Peyer's patch (tissue), 4 donors: Measurements from ENCODE around the gene KIF18B.

Experiments used
- POLR2A ChIP-seq, 2 donors: fragments of 450-650 bp; IDR thresholded peaks; one replicate each; pipeline ENCODE4 v1.5.1; 2017; ENCODE audit warnings: antibody characterized with exemption in 2 of 2, mild to moderate bottlenecking in 2 of 2, moderate library complexity in 2 of 2
- TF ChIP-seq, protein P1 (sequence below), 6 experiments: fragments of 450-650 bp in 4 of 6; fragments of 200-600 bp in 2 of 6; sonication (generic) in 1 of 6; IDR thresholded peaks; one replicate each; pipeline ENCODE4 v1.5.1; 2017 to 2019; ENCODE audit warnings: antibody characterized with exemption in 6 of 6, mild to moderate bottlenecking in 3 of 6, moderate library complexity in 1 of 6

DNA sequence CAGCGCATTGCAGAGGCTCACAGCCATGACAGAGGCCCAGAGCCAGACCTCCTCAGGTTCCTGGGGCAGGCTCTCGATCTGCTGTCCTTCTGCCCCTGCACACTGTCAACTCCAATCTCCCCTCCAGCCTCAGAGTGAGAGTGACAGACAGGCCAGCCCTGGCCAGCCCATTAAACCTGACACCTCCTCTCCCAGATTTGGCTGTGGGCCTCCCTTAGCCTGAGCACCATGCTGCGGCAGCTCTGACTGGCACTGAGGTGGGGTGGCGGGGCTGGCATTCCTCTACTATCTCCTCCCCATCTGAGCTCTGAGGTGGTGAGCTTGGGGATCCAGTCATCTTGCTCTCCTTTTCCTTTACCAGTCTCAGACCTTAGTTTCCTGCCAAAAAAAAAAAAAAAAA is 36.0 kb upstream of the KIF18B start:
- TF ChIP-seq, protein P1, sequence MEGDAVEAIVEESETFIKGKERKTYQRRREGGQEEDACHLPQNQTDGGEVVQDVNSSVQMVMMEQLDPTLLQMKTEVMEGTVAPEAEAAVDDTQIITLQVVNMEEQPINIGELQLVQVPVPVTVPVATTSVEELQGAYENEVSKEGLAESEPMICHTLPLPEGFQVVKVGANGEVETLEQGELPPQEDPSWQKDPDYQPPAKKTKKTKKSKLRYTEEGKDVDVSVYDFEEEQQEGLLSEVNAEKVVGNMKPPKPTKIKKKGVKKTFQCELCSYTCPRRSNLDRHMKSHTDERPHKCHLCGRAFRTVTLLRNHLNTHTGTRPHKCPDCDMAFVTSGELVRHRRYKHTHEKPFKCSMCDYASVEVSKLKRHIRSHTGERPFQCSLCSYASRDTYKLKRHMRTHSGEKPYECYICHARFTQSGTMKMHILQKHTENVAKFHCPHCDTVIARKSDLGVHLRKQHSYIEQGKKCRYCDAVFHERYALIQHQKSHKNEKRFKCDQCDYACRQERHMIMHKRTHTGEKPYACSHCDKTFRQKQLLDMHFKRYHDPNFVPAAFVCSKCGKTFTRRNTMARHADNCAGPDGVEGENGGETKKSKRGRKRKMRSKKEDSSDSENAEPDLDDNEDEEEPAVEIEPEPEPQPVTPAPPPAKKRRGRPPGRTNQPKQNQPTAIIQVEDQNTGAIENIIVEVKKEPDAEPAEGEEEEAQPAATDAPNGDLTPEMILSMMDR (IDR thresholded peaks at IDR 0.05) = no peak
- no peak for TF ChIP-seq POLR2A (IDR thresholded peaks at IDR 0.05)
